Neural cell (in vitro differentiated cells): ENCODE data around the gene MYO18B. TPM values are rescaled to one million over a fixed set of nuclear protein-coding genes. Genes with fewer than 3 reads are reported as not detected.

ENCODE experiments used
- H2AFZ ChIP-seq: fragments of 200-600, 300-800 bp; sonication (generic), shearing (Covaris generic); 2 replicates; pipeline ENCODE4 v1.6.0; 2014; ENCODE audit warnings: low read depth, mild to moderate bottlenecking, antibody characterized with exemption, low read length, moderate library complexity
- H3F3A ChIP-seq: fragments of 200-600 bp; shearing (Covaris generic); 2 replicates; pipeline ENCODE4 v1.6.1; 2016; ENCODE audit warnings: mild to moderate bottlenecking, moderate library complexity, mixed read lengths, antibody characterized with exemption, low read length; ENCODE audit not compliant: insufficient read depth, poor library complexity, severe bottlenecking
- H3K27ac ChIP-seq: fragments of 200-600, 300-800 bp; sonication (generic), shearing (Covaris generic); 2 replicates; pipeline ENCODE4 v1.5.1; 2014; ENCODE audit warnings: mild to moderate bottlenecking, low read length, moderate library complexity
- H3K27me3 ChIP-seq: fragments of 300-800, 200-600 bp; sonication (generic), shearing (Covaris generic); 2 replicates; pipeline ENCODE4 v1.6.0; 2014; ENCODE audit warnings: mild to moderate bottlenecking, low read depth, low read length, moderate library complexity; ENCODE audit not compliant: insufficient read depth
- H3K36me3 ChIP-seq: fragments of 300-800, 200-600 bp; sonication (generic), shearing (Covaris generic); 2 replicates; pipeline ENCODE4 v1.5.1; 2014; ENCODE audit warnings: mild to moderate bottlenecking, antibody characterized with exemption, low read length, moderate library complexity; ENCODE audit not compliant: insufficient read depth
- H3K4me2 ChIP-seq: fragments of 300-800, 200-600 bp; sonication (generic), shearing (Covaris generic); 2 replicates; pipeline ENCODE4 v1.6.0; 2014; ENCODE audit warnings: mild to moderate bottlenecking, low read length
- H3K4me3 ChIP-seq: fragments of 300-800, 200-600 bp; sonication (generic), shearing (Covaris generic); 2 replicates; pipeline ENCODE4 v1.5.1; 2014; ENCODE audit warnings: mild to moderate bottlenecking, low read length, moderate library complexity
- H3K79me2 ChIP-seq: fragments of 200-600 bp; shearing (Covaris generic); replicated peaks from 2 replicates; pipeline ENCODE4 v1.6.0; 2014; ENCODE audit warnings: mild to moderate bottlenecking, low read length, moderate library complexity; ENCODE audit not compliant: insufficient read depth
- H3K9ac ChIP-seq: fragments of 300-800, 200-600 bp; sonication (generic), shearing (Covaris generic); 2 replicates; pipeline ENCODE4 v1.6.1; 2016; ENCODE audit warnings: mild to moderate bottlenecking, low read length, mixed read lengths
- H3K9me2 ChIP-seq: fragments of 200-600 bp; shearing (Covaris generic); 2 replicates; pipeline ENCODE4 v1.6.1; 2016; ENCODE audit warnings: mild to moderate bottlenecking, low read length, mixed read lengths; ENCODE audit not compliant: insufficient read depth
- H3K9me3 ChIP-seq: fragments of 200-600, 300-800 bp; sonication (generic), shearing (Covaris generic); 2 replicates; pipeline ENCODE4 v1.6.1; 2016; ENCODE audit warnings: mild to moderate bottlenecking, mixed run types, low read length, moderate library complexity, mixed read lengths
- H4K20me1 ChIP-seq: fragments of 200-600 bp; shearing (Covaris generic); 2 replicates; pipeline ENCODE4 v1.6.1; 2016; ENCODE audit warnings: mild to moderate bottlenecking, mixed run types; ENCODE audit not compliant: insufficient read depth
- EP300 ChIP-seq: fragments of 450-650 bp; conservative IDR thresholded peaks from 2 replicates; pipeline ENCODE4 v1.6.1; 2014; ENCODE audit warnings: antibody characterized with exemption, mild to moderate bottlenecking, moderate library complexity; ENCODE audit not compliant: poor library complexity, severe bottlenecking
- EZH2 ChIP-seq: fragments of 200-600, 300-800 bp; shearing (Covaris generic), sonication (generic); IDR thresholded peaks from 2 replicates; pipeline ENCODE4 v1.6.1; 2014; ENCODE audit warnings: antibody characterized with exemption, low read length, borderline replicate concordance, mild to moderate bottlenecking; ENCODE audit not compliant: insufficient read depth, poor library complexity, severe bottlenecking
- MXI1 ChIP-seq: fragments of 450-650 bp; conservative IDR thresholded peaks from 2 replicates; pipeline ENCODE4 v1.6.1; 2014; ENCODE audit warnings: antibody characterized with exemption, mild to moderate bottlenecking; ENCODE audit not compliant: poor library complexity, severe bottlenecking
- POLR2AphosphoS5 ChIP-seq: IDR thresholded peaks from 2 replicates; pipeline ENCODE4 v1.6.1; 2012
- RAD21 ChIP-seq: fragments of 450-650 bp; conservative IDR thresholded peaks from 2 replicates; pipeline ENCODE4 v1.6.1; 2014; ENCODE audit warnings: antibody characterized with exemption, mild to moderate bottlenecking, moderate library complexity
- SMC3 ChIP-seq: fragments of 450-650 bp; conservative IDR thresholded peaks from 2 replicates; pipeline ENCODE4 v1.6.1; 2014; ENCODE audit warnings: antibody characterized with exemption, mild to moderate bottlenecking, moderate library complexity; ENCODE audit not compliant: poor library complexity
- TAF1 ChIP-seq: IDR thresholded peaks from 2 replicates; pipeline ENCODE4 v1.6.1; 2012; ENCODE audit warnings: low read depth
- polyA plus RNA-seq: library from polyadenylated mRNA; depleted of rRNA; stranded (reverse); fragments of >200 nt; gene quantifications from 2 replicates; pipeline ENCODE4 v1.2.3, GENCODE V29; 2014
- TF ChIP-seq, protein P1 (sequence below): IDR thresholded peaks from 2 replicates; pipeline ENCODE4 v1.6.1; 2012; ENCODE audit warnings: borderline replicate concordance
- TF ChIP-seq, protein P2 (sequence below): fragments of 450-650 bp; IDR thresholded peaks from 2 replicates; pipeline ENCODE4 v1.5.1; 2014; ENCODE audit warnings: antibody characterized with exemption, mild to moderate bottlenecking, moderate library complexity; ENCODE audit not compliant: poor library complexity, severe bottlenecking

Gene MYO18B
- polyA plus RNA-seq, 1 donor from 2014 or later: 0.71 TPM

DNA sequence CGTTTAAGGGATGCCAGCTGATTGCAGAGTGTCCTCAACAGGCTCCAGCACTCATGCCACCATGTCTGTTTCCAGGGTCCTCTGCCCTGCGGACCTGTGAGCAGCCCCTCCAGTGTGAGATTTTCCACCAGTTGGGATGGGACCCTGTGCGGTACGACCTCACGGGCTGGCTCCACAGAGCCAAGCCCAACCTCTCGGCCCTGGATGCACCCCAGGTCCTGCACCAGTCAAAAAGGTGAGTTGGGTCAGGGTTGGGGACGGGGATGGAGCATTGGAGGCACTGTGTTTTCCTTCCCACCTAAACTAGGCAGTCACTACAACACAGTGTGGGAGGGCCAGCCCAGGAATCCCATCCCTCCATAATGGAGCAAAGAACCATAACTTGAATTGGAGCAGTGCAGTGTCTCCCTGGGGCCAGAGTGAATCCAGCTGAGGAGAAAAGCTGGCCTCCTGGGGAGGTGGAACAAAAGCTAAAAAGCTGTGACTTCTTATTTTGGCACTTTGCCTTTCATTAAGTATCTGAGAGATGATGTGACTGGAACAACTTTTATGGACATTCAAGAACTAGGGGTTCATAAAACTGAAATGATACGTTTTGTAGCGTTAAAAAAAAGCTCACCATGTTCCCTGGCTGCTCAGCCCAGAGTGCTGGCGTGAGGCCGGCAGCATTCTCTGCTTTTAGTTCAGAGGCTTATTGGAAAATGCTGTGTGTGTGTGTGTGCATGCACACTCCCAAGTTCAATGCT lies 101.8 kb downstream of the MYO18B start:
- no peaks in the 10 kb centered on the region for H3K9me3 ChIP-seq
- no peak overlapping the region for H3K27ac ChIP-seq
- no peak overlapping the region for H2AFZ ChIP-seq
- no peaks in the 10 kb centered on the region for H3K27me3 ChIP-seq
- H3K4me2 ChIP-seq: no peak overlapping the region
- H3K9ac ChIP-seq: no peak overlapping the region
- H3K36me3 ChIP-seq: no peaks in the 10 kb centered on the region
- no peaks in the 10 kb centered on the region for H3K79me2 ChIP-seq
- H3K9me2 ChIP-seq: no peaks in the 10 kb centered on the region
- no peaks in the 10 kb centered on the region for H4K20me1 ChIP-seq
- TF ChIP-seq TAF1 (no peak), MXI1 (no peak), RAD21 (no peak), POLR2AphosphoS5 (no peak), EZH2 (no peak), SMC3 (no peak), EP300 (no peak)
- TF ChIP-seq, protein P1, sequence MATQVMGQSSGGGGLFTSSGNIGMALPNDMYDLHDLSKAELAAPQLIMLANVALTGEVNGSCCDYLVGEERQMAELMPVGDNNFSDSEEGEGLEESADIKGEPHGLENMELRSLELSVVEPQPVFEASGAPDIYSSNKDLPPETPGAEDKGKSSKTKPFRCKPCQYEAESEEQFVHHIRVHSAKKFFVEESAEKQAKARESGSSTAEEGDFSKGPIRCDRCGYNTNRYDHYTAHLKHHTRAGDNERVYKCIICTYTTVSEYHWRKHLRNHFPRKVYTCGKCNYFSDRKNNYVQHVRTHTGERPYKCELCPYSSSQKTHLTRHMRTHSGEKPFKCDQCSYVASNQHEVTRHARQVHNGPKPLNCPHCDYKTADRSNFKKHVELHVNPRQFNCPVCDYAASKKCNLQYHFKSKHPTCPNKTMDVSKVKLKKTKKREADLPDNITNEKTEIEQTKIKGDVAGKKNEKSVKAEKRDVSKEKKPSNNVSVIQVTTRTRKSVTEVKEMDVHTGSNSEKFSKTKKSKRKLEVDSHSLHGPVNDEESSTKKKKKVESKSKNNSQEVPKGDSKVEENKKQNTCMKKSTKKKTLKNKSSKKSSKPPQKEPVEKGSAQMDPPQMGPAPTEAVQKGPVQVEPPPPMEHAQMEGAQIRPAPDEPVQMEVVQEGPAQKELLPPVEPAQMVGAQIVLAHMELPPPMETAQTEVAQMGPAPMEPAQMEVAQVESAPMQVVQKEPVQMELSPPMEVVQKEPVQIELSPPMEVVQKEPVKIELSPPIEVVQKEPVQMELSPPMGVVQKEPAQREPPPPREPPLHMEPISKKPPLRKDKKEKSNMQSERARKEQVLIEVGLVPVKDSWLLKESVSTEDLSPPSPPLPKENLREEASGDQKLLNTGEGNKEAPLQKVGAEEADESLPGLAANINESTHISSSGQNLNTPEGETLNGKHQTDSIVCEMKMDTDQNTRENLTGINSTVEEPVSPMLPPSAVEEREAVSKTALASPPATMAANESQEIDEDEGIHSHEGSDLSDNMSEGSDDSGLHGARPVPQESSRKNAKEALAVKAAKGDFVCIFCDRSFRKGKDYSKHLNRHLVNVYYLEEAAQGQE: no peak
- TF ChIP-seq, protein P2, sequence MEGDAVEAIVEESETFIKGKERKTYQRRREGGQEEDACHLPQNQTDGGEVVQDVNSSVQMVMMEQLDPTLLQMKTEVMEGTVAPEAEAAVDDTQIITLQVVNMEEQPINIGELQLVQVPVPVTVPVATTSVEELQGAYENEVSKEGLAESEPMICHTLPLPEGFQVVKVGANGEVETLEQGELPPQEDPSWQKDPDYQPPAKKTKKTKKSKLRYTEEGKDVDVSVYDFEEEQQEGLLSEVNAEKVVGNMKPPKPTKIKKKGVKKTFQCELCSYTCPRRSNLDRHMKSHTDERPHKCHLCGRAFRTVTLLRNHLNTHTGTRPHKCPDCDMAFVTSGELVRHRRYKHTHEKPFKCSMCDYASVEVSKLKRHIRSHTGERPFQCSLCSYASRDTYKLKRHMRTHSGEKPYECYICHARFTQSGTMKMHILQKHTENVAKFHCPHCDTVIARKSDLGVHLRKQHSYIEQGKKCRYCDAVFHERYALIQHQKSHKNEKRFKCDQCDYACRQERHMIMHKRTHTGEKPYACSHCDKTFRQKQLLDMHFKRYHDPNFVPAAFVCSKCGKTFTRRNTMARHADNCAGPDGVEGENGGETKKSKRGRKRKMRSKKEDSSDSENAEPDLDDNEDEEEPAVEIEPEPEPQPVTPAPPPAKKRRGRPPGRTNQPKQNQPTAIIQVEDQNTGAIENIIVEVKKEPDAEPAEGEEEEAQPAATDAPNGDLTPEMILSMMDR: no peak
- H3F3A ChIP-seq: no peaks in the 10 kb centered on the region
- no peak overlapping the region for H3K4me3 ChIP-seq

DNA sequence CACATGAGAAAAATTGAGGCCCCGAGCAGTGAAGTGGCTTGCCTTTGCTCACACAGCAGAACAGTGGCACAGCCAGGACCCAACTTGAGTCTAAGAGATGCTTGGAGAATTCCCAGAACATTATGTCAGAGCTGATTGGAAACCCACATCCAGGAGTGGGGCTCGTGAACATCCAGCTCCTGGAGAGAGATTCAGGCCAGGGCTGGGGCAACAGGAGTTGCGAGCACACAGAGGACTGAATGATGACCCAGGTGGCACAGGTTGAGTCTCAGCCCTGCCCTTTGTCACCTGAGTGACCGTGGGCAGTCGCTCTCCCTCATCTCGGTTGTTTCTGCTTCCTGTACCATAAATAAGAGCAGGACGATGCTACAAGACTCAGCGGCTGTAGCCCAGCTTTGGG lies 102.6 kb downstream of the MYO18B start:
- no peaks in the 10 kb centered on the region for H3K27me3 ChIP-seq
- no peaks in the 10 kb centered on the region for H3K9me2 ChIP-seq
- H4K20me1 ChIP-seq: no peaks in the 10 kb centered on the region
- H3K4me3 ChIP-seq: no peak overlapping the region
- no peaks in the 10 kb centered on the region for H3K36me3 ChIP-seq
- no peaks in the 10 kb centered on the region for H3F3A ChIP-seq
- H3K9me3 ChIP-seq: no peaks in the 10 kb centered on the region
- no peak overlapping the region for H3K27ac ChIP-seq
- H3K9ac ChIP-seq: no peak overlapping the region
- no peaks in the 10 kb centered on the region for H3K79me2 ChIP-seq
- no peak overlapping the region for H3K4me2 ChIP-seq
- TF ChIP-seq EZH2: no peak
- no peak for TF ChIP-seq TAF1
- TF ChIP-seq, protein P2: no peak
- TF ChIP-seq MXI1: no peak
- no peak for TF ChIP-seq SMC3
- TF ChIP-seq, protein P1: no peak
- no peak for TF ChIP-seq EP300
- no peak for TF ChIP-seq POLR2AphosphoS5
- TF ChIP-seq RAD21: no peak
- H2AFZ ChIP-seq: no peak overlapping the region
